Activated CD4-positive, CD25-positive, alpha-beta regulatory T cell treated with anti-CD3 and anti-CD28 coated beads, Interleukin-2, amount 50 U/mL, for 24 hours (primary cell): ENCODE results near the gene NBR1.
"Not testable (repeated sequence)": the region's sequence is repeated elsewhere in the genome, so short reads cannot be mapped to it uniquely, and the experiment has no call there.

Experiments used
- ATAC-seq, 2 donors: fragments of 150-1000 bp; cut with Tn5 transposase; one replicate each; pipeline ENCODE4 v1.10.0; 2021; ENCODE audit warnings: mild to moderate bottlenecking in 1 of 2, moderate library complexity in 1 of 2

Gene NBR1

DNA sequence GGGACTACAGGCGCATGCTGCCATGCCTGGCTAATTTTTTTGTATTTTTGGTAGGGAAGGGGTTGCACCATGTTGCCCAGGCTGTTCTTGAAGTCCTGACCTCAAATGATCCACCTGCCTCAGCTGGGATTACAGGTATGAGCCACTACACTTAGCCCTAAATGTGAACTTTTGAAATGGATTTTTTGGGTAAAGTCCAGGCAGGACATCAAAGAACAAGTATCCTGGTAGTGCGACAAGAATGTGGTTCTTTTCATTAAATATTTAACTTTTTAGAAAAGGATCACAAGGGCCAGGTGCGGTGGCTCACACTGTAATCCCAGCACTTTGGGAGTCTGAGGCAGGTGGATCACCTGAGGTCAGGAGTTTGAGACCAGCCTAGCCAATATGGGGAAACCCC lies 15.3 kb upstream of the NBR1 start:
- ATAC-seq, result no peak

DNA sequence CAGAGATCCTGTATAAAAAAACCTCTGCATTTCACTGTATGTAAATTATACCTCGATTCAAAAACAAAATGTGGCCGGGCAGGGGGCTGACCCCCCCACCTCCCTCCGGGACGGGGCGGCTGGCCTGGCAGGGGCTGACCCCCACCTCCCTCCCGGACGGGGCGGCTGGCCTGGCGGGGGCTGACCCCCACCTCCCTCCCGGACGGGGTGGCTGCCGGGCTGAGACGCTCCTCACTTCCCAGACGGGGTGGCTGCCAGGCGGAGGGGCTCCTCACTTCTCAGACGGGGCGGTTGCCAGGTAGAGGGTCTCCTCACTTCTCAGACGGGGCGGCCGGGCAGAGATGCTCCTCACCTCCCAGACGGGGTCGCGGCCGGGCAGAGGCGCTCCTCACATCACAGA lies 11.8 kb upstream of the NBR1 start:
- ATAC-seq, result not testable (repeated sequence)

DNA sequence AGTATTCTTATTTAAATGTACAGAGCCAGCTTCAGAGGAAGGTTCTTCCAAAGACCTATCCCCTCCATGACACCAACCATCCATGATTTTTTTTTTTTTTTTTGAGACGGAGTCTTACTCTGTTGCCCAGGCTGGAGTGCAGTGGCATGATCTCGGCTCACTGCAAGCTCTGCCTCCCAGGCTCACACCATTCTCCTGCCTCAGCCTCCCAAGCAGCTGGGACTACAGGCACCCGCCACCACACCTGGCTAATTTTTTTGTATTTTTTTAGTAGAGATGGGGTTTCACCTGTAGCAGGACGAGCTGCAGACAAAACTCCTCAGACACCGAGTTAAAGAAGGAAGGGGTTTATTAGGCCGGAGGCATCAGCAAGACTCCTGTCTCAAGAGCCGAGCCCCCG lies 11.1 kb upstream of the NBR1 start:
- ATAC-seq, result not testable (repeated sequence)

DNA sequence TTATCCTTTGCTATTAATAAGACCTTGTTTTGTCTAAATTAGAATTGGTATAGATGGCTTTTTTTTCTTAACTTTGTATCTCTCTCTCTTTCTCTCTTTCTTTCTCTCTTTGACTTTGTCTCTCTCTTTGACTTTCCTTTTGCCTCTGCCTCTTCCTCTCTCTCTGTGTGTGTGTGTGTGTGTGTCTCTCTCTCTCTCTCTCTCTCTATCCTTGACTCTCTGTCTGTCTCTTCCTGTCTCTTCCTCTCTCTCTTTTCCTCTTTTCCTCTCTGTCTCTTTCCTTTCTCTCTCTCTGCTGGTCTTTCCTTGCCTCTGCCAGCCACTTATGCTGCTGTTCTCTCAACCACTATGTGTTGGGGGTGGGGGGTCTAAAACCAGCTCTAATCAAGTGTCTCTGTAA lies 5.0 kb upstream of the NBR1 start:
- ATAC-seq, result not testable (repeated sequence)

DNA sequence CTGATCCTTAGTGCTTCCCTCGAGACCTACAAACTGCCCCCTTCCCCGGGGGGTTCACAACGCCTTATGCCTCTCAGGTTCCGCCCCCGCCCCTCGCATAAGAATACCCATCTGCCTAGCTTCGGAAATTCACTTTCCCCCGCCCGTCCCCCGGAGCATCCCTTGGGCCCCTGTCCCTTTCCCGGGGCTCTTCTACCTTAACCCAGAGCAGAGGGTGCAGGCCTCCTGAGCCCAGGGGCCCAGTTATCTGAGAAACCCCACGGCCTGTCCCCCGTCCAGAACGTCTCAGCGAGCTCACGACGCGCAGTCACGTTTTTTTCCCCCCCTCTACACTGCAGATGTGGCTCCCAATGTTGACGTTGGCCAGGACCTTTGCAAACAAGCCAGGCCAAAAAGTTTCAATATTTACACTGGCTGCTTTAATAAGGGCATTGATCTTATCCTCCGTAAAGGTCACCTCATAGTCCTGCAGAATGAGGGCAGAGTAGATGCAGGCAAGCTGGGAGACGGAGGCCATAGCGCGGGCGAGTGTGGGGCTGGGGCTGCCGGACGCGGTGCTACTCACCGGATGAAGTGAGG lies 1.4 kb upstream of the NBR1 start:
- ATAC-seq, result peak; percentile 3 to 6

DNA sequence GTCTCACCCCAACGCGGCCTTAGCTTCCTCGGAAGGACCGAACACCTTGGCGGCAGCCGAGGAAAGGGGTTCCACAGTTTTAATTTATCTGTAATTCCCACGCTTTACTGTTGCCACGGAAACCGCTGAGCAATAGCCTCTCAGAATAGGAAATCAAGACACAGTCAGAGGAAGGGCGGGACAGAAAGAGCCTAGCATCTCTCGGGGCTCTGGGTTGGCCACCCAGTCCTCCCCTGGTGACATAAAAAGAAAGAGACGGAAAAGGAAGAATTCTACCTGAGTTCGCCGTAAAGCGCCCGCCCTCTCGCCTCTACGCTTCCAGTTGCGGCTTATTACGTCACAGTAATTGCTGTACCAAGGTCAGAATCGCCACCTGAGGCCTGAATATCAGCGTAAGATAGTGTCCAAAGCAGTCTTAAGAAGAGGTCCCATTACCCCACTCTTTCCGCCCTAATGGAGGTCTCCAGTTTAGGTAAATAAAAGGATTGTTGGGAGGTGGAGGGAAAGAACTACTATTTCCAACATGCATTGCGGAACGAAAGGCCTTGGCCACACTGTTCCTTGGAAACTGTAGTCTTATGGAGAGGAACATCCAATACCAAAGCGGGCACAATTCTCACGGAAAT lies 761 bp upstream of the NBR1 start:
- peak; percentile 85 to 90 for ATAC-seq

DNA sequence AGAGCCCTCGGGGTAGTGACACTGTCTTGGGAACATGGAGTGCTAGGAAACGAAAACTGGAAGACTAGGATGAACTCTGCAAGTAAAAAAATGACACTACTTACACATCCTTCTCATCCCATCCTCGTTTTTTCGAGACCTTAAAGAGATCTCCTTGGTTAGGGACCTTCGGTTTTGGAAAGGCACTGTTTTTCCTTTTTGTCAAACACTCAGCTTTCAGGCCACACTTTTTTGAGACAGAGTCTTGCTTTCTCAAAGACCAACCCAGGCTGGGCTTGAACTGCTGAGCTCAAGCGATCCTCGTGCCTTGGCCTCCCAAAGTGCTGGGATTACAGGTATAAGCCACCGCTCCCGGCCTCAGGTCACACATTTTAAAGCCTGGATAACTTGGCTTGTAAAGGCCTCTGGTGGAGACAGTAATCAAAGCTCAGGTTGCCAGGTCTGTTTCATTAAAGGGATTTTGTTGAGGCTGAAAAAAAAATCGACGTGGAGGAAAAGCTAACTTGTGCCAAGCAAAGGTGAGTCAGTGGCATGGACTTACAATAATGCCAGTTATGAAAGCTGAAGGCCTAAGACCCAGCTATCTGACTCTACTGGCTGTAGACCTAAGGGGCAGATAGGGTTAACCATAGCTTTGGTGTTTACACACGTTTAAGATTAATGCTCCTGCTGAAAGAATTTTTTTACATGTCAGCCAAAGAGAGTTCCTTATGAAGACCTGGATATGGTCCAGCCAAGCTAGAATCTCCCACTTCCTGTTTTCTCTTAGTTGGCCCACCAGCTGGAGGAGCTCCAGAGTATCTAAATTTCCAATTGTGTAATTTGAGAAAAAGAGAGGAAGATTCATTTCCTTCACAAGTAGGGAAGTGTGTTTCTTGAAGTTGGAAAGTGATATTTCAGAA lies 823 bp downstream of the NBR1 start:
- no peak for ATAC-seq

DNA sequence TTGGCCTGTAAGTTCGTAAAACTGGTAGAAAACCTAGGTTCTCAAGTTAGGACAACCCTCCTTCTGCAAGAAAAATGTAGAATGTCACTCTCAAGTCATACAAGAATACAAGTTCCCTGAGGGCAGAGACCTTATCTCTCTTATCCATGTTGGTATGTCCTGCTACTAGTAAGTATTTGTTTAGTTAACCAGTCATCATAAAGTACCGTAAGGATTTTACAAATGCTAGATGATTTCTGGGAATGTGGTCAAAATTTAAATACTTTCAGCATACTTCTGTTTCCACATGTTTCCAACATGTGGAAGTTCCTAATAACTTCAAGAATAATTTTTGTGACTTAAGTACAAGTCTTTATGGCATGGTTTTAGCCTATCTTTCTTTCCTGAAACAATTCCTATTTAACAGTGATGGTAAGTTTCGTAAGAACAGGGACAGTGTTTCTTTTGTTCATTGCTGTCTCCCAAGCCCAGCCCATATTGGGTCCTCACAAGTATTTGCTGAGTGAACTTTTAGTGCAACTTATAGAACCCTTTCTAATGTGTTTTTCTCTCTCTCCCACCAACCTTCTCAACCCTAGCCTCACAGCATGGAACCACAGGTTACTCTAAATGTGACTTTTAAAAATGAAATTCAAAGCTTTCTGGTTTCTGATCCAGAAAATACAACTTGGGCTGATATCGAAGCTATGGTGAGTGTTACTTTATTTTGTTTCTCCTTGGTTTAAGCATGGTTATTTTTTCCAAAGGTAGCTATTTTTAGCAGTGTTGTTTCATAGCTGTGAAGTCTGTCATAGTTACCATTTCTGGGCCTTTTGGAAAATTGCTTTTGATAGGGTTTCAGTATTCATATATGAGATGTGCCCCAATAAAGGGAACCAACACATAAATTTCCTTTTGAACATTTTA lies 4.5 kb downstream of the NBR1 start:
- no peak for ATAC-seq

DNA sequence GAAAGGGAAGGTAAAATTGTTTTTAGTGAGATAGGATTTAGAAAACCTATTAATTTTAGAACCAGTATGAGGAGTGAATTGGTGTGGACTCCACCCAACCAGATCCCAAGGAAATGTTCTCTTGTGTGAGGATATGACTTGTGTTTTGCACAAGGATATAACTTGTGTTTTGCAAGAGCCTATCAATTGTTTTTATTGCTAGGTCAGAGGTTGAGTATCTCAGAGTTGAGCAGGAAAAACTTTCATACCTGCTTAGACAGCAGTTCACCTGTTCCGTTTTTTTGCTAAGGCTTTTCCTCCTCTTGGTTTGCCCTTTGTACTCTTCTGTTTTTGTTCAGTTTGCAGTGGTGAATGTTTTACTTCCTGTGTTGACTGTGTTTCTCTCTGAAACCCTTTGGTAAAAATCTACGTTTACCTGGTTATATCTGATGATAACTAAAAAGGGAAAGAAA lies 5.1 kb downstream of the NBR1 start:
- ATAC-seq, result no peak

DNA sequence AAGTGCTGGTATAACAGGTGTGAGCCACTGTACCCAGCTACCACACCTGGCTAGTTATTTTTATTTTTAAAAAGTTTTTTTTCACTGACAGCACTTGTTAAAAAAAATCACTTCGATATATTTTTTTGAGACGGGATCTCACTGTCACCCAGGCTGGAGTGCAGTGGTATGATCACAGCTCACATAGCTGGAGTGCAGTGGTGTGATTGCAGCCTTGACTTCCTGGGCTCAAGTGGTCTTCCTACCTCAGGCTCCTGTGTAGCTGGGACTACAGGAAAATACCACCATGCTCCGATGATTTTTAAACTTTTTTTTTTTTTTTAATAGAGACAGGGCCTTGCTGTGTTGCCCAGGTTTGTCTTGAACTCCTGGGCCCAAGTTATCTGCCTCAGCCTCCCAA lies 12.9 kb downstream of the NBR1 start:
- no peak for ATAC-seq

DNA sequence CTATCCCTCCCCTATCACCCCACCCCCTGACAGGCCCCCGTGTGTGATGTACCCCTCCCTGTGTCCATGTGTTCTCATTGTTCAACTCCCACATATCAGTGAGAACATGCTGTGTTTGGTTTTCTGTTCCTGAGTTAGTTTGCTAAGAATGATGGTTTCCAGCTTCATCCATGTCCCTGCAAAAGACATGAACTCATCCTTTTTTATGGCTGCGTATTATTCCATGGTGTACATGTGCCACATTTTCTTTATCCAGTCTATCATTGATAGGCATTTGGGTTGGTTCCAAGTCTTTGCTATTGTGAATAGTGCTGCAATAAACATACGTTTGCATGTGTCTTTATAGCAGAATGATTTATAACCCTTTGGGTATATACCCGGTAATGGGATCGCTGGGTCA lies 15.6 kb downstream of the NBR1 start:
- ATAC-seq, result not testable (repeated sequence)

DNA sequence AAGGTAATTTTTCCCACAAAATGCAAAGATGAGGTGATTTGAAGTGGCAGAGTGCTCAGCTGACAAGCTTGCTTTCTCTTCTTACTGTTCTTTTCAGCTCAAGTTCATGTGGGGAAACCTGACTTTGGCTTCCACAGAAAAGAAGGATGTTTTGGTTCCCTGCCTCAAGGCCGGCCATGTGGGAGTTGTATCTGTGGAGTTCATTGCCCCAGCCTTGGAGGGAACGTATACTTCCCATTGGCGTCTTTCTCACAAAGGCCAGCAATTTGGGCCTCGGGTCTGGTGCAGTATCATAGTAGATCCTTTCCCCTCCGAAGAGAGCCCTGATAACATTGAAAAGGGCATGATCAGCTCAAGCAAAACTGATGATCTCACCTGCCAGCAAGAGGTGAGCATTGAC lies 22.2 kb downstream of the NBR1 start:
- no peak for ATAC-seq

DNA sequence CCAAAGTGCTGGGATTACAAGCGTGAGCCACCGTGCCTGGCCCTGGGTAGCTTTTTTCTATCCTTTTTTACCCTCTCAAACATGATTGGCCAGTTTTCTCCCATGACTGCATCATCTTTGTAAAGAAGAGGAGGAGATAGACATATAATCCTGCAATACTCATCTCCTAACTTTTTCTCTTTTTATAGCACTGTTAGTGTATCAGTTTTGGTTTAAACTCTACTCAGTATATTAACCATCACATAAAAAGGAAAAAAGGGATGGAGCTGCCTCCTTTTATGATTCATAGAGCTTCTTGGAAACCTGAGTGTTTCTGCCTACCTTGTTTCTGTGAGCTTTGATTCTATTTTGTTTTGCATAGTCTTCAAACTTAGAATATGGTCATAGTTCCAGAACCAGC lies 28.6 kb downstream of the NBR1 start:
- ATAC-seq, result peak in 1 of 2 donors; percentile 27

DNA sequence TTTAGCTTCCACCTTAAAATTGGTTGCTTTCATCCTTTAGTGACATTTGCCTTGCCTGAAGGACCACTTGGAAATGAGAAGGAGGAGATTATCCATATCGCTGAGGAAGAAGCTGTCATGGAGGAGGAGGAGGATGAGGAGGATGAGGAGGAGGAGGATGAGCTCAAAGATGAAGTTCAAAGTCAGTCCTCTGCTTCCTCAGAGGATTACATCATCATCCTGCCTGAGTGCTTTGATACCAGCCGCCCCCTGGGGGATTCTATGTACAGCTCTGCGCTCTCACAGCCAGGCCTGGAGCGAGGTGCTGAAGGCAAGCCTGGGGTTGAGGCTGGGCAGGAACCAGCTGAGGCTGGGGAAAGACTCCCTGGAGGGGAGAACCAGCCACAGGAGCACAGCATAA lies 29.1 kb downstream of the NBR1 start:
- ATAC-seq, result no peak

DNA sequence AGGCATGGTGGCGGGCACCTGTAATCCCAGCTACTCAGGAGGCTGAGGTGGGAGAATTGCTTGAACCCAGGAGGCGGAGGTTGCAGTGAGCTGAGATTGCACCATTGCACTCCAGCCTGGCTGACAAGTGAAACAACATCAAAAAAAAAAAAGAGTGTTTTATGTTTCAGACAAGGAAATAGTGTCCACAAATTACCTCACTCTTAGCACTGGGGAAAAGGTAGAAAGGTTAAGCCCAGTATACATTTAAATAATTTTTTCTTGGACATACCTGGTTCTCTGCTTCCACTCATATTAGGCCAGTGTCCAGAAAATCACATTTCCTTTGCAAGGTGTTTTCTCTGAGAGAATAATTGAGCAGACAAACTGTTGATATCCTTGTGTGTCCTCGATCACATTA lies 32.0 kb downstream of the NBR1 start:
- ATAC-seq, result not testable (repeated sequence)

DNA sequence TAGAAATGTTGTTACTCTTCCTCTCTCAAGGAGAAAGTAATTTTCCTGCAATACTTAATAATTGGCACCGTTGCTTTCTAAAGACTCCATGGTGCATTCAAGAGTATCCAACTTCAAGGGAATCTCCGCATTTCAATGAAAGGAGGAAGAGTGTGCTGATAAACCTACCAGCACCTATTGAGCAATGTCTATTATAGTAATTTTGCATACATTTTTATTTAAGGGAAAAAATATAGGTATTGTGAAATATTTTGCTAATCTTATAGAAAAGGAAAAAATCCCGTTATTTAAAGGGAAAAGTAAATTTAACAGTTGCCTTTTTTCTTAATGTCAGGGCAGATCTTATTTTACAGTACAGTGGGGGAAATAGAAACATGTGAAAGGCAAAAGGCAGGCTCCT lies 39.6 kb downstream of the NBR1 start:
- no peak for ATAC-seq

DNA sequence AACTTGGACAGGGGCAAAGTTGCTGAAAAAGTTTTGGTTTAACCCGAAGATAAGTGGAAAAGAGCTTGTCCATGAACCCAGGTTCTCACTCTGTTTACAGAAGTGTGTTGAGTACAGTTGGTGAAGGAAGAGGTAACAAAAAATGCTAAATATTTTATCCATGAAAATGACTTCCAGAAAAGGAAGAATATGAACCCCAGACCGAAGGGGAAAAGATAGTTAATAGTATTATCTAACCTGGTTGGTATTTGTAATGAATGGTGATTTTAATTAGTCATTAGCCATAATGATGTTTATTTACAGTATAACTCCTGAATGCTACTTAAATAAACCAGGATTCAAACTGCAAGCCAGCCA lies 40.1 kb downstream of the NBR1 start:
- ATAC-seq, result no peak

DNA sequence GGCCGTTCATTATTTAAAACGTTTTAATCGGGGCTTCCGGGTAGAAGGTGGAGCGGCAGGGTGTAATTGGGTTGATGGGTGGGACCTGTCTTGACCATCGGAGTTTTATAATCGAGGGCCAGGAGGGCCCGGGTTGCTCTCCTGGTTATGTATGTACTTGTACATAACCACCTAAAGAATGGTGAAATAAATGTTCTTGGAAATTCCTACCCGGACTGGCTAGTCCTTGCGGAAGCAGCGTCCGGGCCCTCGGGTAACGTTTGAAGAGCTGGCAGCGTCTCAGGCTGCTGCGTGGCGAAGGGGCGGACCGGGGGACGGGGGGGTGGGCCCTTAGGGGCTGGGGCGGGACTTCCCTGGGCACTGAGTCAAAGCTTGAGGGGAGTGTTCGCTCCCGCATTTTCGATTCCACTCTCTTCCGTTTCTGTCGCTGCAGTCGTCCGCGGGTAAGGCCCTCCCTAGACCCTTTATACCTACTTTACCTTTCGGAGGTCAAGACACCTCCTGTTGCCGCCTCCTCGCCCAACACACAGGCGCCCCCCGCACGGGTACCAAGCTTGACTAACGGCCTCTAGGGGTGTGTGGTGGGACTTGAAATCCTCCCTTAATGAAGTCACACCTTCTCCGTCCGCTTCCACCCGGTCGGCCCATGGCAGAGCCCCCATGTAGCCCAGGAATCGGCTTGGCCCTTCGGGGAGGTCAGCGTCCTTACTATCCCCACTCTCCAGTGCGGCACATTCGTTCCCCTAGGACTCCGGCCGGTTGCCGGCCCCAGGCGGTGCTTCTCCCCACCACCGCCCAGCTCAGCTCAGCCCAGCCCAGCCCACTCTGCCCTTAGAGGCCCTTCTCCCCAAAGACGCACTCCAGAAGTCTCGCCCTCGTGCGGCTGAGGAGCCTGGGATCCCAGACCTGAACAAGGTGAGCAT lies 40.7 kb downstream of the NBR1 start, which contains the start of gene TMEM106A:
Gene TMEM106A (plus strand): TSS at position 396 of the 923 bp plus-strand sequence. CDS start 1,167 bp downstream, outside the sequence.
- ATAC-seq, result peak; percentile 93 to 94

DNA sequence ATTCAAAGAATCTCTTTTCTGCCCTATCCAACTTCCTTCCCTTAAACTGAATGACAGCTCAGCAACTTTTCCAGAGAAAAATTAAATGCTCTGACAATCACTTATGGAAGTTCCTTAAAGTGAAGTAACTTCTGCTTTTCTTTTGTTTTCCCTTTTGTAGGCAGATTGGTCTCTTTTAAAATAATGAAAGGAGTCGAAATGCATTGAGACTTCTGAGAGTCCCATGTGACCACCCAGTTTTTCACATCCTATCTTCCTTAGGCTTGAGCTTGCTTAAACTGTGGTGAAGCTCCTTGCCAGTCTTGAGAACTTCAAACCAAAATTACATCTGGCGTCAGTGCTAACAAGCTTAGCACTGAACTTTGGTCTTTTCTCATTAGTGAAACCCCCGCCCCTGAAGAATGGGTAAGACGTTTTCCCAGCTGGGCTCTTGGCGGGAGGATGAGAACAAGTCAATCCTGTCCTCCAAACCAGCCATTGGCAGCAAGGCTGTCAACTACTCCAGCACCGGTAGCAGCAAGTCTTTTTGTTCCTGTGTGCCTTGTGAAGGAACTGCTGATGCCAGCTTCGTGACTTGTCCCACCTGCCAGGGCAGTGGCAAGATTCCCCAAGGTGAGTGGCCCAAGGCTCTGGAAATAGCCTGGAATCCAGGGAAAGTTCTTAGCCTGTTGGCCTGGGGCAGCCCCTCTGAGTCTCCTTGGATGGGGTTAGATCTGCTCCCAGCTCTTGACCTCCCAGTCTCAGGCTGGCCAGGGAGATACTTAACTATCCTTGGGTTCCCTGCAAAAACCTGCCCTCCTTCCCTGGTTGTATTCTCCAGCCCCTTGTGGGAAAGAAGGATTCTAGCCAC lies 41.9 kb downstream of the NBR1 start:
- no peak for ATAC-seq

DNA sequence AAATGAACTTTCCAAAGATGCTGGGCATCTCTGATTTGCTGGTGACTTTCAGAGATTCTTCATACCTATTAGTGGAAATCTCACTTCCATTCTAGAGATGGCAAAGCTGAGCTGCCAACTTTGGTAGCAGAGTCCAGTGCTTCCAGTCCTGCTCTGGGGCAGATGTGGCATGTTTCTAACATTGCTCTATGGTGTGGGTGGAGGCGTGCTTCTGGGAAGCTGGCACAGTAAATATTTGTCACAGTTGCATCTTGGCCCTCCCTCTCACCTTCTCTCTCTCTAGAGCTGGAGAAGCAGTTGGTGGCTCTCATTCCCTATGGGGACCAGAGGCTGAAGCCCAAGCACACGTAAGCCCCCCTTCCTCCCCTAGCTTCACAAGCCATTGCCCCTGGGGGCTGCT lies 42.5 kb downstream of the NBR1 start:
- no peak for ATAC-seq

DNA sequence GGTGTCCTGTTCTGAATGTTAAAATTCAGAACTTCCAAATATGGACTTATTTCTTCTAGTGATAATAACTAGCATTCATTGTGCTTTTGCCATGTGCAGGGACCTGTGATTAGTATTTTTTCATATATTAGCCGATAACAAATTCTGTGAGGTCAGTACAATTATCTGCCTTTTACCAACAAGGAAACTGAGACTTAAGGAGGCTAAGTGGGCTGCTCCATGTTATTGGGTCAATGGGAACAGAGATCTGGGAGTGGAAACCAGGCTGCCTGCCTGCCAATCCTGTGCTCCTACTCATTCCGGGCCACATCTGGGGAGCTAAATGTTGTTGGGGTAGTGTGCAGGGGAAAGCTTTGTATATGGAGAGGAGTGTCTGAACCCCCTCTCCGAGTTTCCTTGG lies 44.3 kb downstream of the NBR1 start:
- ATAC-seq, result no peak
